ENCODE results near the gene MAD2L1BP.

MAD2L1BP gene

GRCh38 chr6:43677759-43678158 is 42.1 kb downstream of the MAD2L1BP start:
- TF ChIP-seq FOXM1 (IDR thresholded peaks at IDR 0.05; ENCODE audit: borderline replicate concordance, low read depth) (no peak), RAD21 (IDR thresholded peaks at IDR 0.05; ENCODE audit: low read depth) (no peak), USF1 (IDR thresholded peaks at IDR 0.05) (no peak), CREB1 (IDR thresholded peaks at IDR 0.05; ENCODE audit: low read depth) (no peak), MAX (IDR thresholded peaks at IDR 0.05) (no peak), TCF12 (IDR thresholded peaks at IDR 0.05; ENCODE audit: low read depth) (no peak), REST (IDR thresholded peaks at IDR 0.05; ENCODE audit: low read depth) (no peak), TAF1 (IDR thresholded peaks at IDR 0.05; ENCODE audit: low read depth) (no peak), EGR1 (IDR thresholded peaks at IDR 0.05) (no peak), TEAD4 (IDR thresholded peaks at IDR 0.05) (no peak), YY1 (IDR thresholded peaks at IDR 0.05; ENCODE audit: low read depth) (no peak), ZBTB7A (IDR thresholded peaks at IDR 0.05; ENCODE audit: low read depth) (no peak)

- no peak for TF ChIP-seq YY1 (IDR thresholded peaks at IDR 0.05; ENCODE audit: low read depth)
- no peak for TF ChIP-seq RAD21 (IDR thresholded peaks at IDR 0.05; ENCODE audit: low read depth)
- TF ChIP-seq EP300 (IDR thresholded peaks at IDR 0.05; ENCODE audit: borderline replicate concordance), result no peak
- no peak for TF ChIP-seq TEAD4 (IDR thresholded peaks at IDR 0.05)
- no peak for TF ChIP-seq EGR1 (IDR thresholded peaks at IDR 0.05)
- no peak for TF ChIP-seq TCF12 (IDR thresholded peaks at IDR 0.05; ENCODE audit: low read depth)
- no peak for TF ChIP-seq CEBPB (IDR thresholded peaks at IDR 0.05)
- no peak for TF ChIP-seq TAF1 (IDR thresholded peaks at IDR 0.05; ENCODE audit: low read depth)
- no peak for TF ChIP-seq MAX (IDR thresholded peaks at IDR 0.05)
- TF ChIP-seq CREB1 (IDR thresholded peaks at IDR 0.05; ENCODE audit: low read depth), result no peak
- no peak for TF ChIP-seq REST (IDR thresholded peaks at IDR 0.05; ENCODE audit: low read depth)
- no peak for TF ChIP-seq ZBTB7A (IDR thresholded peaks at IDR 0.05; ENCODE audit: low read depth)
Observed at GRCh38 chr6:43678341-43678740, 42.7 kb downstream of the MAD2L1BP start.

- TF ChIP-seq USF1 (IDR thresholded peaks at IDR 0.05), result no peak
- no peak for TF ChIP-seq ZBTB7A (IDR thresholded peaks at IDR 0.05; ENCODE audit: low read depth)
- no peak for TF ChIP-seq RAD21 (IDR thresholded peaks at IDR 0.05; ENCODE audit: low read depth)
- TF ChIP-seq FOXM1 (IDR thresholded peaks at IDR 0.05; ENCODE audit: borderline replicate concordance, low read depth), result no peak
Observed at GRCh38 chr6:43679057-43679456, 43.4 kb downstream of the MAD2L1BP start.

GRCh38 chr6:43680308-43681200 is 44.9 kb downstream of the MAD2L1BP start:
- TF ChIP-seq TCF12 (IDR thresholded peaks at IDR 0.05; ENCODE audit: low read depth), result no peak
- no peak for TF ChIP-seq RAD21 (IDR thresholded peaks at IDR 0.05; ENCODE audit: low read depth)
- TF ChIP-seq CEBPB (IDR thresholded peaks at IDR 0.05), result no peak
- no peak for TF ChIP-seq REST (IDR thresholded peaks at IDR 0.05; ENCODE audit: low read depth)
- no peak for TF ChIP-seq EGR1 (IDR thresholded peaks at IDR 0.05)
- TF ChIP-seq TEAD4 (IDR thresholded peaks at IDR 0.05), result no peak
- TF ChIP-seq ZBTB7A (IDR thresholded peaks at IDR 0.05; ENCODE audit: low read depth), result no peak
- no peak for TF ChIP-seq NFIC (IDR thresholded peaks at IDR 0.05)
- no peak for TF ChIP-seq CREB1 (IDR thresholded peaks at IDR 0.05; ENCODE audit: low read depth)
- TF ChIP-seq TAF1 (IDR thresholded peaks at IDR 0.05; ENCODE audit: low read depth), result no peak
- no peak for TF ChIP-seq YY1 (IDR thresholded peaks at IDR 0.05; ENCODE audit: low read depth)
- TF ChIP-seq FOXM1 (IDR thresholded peaks at IDR 0.05; ENCODE audit: borderline replicate concordance, low read depth), result no peak
- no peak for TF ChIP-seq MAX (IDR thresholded peaks at IDR 0.05)
- TF ChIP-seq EP300 (IDR thresholded peaks at IDR 0.05; ENCODE audit: borderline replicate concordance), result no peak
- TF ChIP-seq USF1 (IDR thresholded peaks at IDR 0.05), result no peak

Data from Ishikawa (cell line).